ENCODE measurements around the gene COL12A1. TPM values are rescaled to one million over a fixed set of nuclear protein-coding genes. Genes with fewer than 3 reads are reported as not detected.
A peak's percentile ranks its signal among the peaks of the same experiment; 100 is the strongest.

The COL12A1 gene
- total and polyA plus RNA-seq, 9 donors: 134 to 277 (median 168) TPM

DNA sequence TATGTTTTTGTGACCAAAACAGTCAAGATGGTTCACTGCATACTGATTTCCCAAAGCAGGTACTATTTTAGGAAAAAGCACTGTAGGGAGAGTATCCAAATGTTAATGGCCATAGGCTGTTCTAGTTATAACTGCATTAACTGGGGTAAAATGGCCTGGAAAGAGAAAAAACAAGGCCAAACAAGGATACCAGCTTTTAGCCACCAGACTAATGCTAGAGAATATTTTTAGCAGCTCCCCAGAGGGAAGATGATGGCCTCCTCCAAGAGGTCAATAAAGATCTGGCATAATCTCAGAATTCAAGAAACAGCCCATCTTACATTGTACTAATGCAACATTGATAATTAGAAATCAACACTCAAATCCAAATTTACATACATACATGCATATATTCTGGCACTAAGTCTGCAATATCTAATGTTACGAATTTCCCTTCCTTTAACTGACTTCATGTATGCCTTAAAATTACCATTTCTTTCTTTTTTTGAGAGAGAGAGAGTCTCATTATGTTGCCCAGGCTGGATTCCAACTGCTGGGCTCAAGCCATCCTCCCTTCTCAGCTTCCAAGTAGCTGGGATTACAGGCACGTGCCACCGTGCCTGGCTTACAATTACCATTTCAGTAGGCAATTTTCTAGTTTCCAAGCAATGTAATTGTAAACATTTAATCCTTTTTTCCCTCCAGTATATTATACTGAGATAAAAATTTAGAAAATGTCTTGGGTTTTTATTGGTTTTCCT lies 28.4 kb upstream of the COL12A1 start:
- peaks cover 3% of the 10 kb centered on the region for H3K4me1 ChIP-seq (ENCODE audit: insufficient read depth)
- no peaks in the 10 kb centered on the region for H3K36me3 ChIP-seq
- no peak overlapping the region for H3K27ac ChIP-seq
- TF ChIP-seq, protein P1, sequence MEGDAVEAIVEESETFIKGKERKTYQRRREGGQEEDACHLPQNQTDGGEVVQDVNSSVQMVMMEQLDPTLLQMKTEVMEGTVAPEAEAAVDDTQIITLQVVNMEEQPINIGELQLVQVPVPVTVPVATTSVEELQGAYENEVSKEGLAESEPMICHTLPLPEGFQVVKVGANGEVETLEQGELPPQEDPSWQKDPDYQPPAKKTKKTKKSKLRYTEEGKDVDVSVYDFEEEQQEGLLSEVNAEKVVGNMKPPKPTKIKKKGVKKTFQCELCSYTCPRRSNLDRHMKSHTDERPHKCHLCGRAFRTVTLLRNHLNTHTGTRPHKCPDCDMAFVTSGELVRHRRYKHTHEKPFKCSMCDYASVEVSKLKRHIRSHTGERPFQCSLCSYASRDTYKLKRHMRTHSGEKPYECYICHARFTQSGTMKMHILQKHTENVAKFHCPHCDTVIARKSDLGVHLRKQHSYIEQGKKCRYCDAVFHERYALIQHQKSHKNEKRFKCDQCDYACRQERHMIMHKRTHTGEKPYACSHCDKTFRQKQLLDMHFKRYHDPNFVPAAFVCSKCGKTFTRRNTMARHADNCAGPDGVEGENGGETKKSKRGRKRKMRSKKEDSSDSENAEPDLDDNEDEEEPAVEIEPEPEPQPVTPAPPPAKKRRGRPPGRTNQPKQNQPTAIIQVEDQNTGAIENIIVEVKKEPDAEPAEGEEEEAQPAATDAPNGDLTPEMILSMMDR (IDR thresholded peaks at IDR 0.05): no peak
- TF ChIP-seq EP300 (IDR thresholded peaks at IDR 0.05) (no peak), POLR2A (IDR thresholded peaks at IDR 0.05) (no peak)
- intact Hi-C loops (cut with DNase I): no loop called here
- H3K9me3 ChIP-seq: no peaks in the 10 kb centered on the region
- H3K4me3 ChIP-seq: no peak overlapping the region
- no peak for DNase-seq
- no peaks in the 10 kb centered on the region for H3K27me3 ChIP-seq
- 27 to 34% (median 28%) methylated on average over 3 of the region's 3 CpGs for WGBS, 3 donors

DNA sequence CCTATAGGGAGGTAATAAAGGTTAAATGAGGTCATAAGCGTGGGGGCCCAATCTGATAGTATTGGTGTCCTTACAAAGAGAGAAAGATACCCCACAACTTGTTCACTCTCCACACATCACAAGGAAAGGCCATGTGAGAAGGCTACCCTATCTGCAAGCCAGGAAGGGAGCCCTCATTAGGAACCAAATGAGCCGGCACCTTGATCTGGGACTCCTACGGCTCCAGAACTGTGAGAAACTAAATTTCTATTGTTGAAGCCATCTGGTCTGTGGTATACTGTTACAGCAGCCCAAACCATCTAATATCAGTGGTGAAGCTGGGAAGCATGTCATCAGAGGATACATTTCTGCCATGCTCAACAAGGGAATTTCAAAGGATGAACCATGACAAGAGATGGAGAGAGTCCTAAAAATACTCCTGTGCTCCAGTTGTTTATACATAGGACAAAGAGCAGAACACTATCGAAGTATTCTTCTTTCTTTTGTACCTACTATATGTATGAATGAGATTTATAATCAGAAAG lies 27.3 kb upstream of the COL12A1 start:
- intact Hi-C loops (cut with DNase I): no loop called here
- Histone ChIP-seq H3K4me1 (ENCODE audit: insufficient read depth) (peaks cover 3% of the 10 kb centered on the region), H3K9me3 (no peaks in the 10 kb centered on the region), H3K36me3 (no peaks in the 10 kb centered on the region), H3K27me3 (no peaks in the 10 kb centered on the region), H3K4me3 (no peak overlapping the region), H3K27ac (no peak overlapping the region)
- 88 to 91% (median 90%) methylated on average over 4 of the region's 4 CpGs for WGBS, 3 donors
- TF ChIP-seq EP300 (IDR thresholded peaks at IDR 0.05) (no peak), POLR2A (IDR thresholded peaks at IDR 0.05) (no peak)
- TF ChIP-seq, protein P1 (IDR thresholded peaks at IDR 0.05): no peak
- DNase-seq: no peak

GRCh38 chr6:75230484-75231325 lies 24.9 kb upstream of the COL12A1 start:
- intact Hi-C loops (cut with DNase I): no loop called here
- TF ChIP-seq EP300 (IDR thresholded peaks at IDR 0.05): no peak
- TF ChIP-seq, protein P1 (IDR thresholded peaks at IDR 0.05): peak; percentile 13 to 44 (median 43)
- Histone ChIP-seq H3K27me3 (no peaks in the 10 kb centered on the region), H3K9me3 (no peaks in the 10 kb centered on the region), H3K27ac (no peak overlapping the region), H3K4me3 (no peak overlapping the region), H3K4me1 (ENCODE audit: insufficient read depth) (peaks cover 3% of the 10 kb centered on the region), H3K36me3 (no peaks in the 10 kb centered on the region)
- peak in 1 of 5 donors; percentile 47 for DNase-seq
- 54 to 58% (median 55%) methylated on average over 10 of the region's 10 CpGs for WGBS, 3 donors

GRCh38 chr6:75224303-75224926 lies 18.6 kb upstream of the COL12A1 start:
- 61 to 68% (median 63%) methylated on average over 6 of the region's 6 CpGs for WGBS, 3 donors
- Histone ChIP-seq H3K4me3 (no peak overlapping the region), H3K27ac (no peak overlapping the region), H3K4me1 (ENCODE audit: insufficient read depth) (no peaks in the 10 kb centered on the region), H3K27me3 (no peaks in the 10 kb centered on the region), H3K9me3 (no peaks in the 10 kb centered on the region), H3K36me3 (no peaks in the 10 kb centered on the region)
- DNase-seq: no peak
- no peak for TF ChIP-seq POLR2A (IDR thresholded peaks at IDR 0.05)
- TF ChIP-seq, protein P1 (IDR thresholded peaks at IDR 0.05): no peak
- TF ChIP-seq EP300 (IDR thresholded peaks at IDR 0.05): no peak
- intact Hi-C loops (cut with DNase I): no loop called here
